GM12872 (cell line): Measurements from ENCODE around the gene NPSR1.

Experiments used
- TF ChIP-seq, protein P1 (sequence below): IDR thresholded peaks from 3 replicates; pipeline ENCODE4 v1.5.1; 2011; ENCODE audit warnings: low read depth, mild to moderate bottlenecking, low read length, moderate library complexity; ENCODE audit not compliant: insufficient read depth

Gene NPSR1

DNA sequence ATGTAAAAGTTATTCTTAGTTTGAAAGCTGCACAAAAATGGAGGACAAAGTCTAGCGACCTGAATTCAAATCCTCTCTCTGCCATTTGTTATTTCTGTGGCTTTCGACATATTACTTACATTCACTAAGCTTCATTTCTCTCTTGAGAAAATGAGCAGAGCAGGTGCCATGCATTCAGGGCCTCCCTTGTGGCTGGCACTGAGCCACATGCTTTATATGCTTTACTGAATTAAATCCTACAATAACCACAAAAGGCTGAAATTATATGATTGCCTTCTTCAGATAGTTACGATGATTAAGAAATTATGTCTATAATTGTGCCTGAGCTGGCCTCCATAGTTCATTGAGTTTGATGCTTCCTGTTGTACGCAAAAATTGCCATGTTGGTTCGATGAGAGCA lies 98.7 kb downstream of the NPSR1 start:
- TF ChIP-seq, protein P1, sequence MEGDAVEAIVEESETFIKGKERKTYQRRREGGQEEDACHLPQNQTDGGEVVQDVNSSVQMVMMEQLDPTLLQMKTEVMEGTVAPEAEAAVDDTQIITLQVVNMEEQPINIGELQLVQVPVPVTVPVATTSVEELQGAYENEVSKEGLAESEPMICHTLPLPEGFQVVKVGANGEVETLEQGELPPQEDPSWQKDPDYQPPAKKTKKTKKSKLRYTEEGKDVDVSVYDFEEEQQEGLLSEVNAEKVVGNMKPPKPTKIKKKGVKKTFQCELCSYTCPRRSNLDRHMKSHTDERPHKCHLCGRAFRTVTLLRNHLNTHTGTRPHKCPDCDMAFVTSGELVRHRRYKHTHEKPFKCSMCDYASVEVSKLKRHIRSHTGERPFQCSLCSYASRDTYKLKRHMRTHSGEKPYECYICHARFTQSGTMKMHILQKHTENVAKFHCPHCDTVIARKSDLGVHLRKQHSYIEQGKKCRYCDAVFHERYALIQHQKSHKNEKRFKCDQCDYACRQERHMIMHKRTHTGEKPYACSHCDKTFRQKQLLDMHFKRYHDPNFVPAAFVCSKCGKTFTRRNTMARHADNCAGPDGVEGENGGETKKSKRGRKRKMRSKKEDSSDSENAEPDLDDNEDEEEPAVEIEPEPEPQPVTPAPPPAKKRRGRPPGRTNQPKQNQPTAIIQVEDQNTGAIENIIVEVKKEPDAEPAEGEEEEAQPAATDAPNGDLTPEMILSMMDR = no peak

GRCh38 chr7:34757570-34758110 lies 99.6 kb downstream of the NPSR1 start:
- TF ChIP-seq, protein P1 = no peak

GRCh38 chr7:34758111-34758601 lies 100.1 kb downstream of the NPSR1 start:
- TF ChIP-seq, protein P1 = no peak

- TF ChIP-seq, protein P1 = peak; percentile 71
These were observed 101.6 kb downstream of the NPSR1 start for GRCh38 chr7:34759477-34760125.

GRCh38 chr7:34760271-34760670 lies 102.3 kb downstream of the NPSR1 start:
- TF ChIP-seq, protein P1 = no peak

- TF ChIP-seq, protein P1 = no peak
These were observed 103.2 kb downstream of the NPSR1 start for GRCh38 chr7:34761206-34761605.

- TF ChIP-seq, protein P1 = no peak
These were observed 103.6 kb downstream of the NPSR1 start for GRCh38 chr7:34761627-34762026.
